ENCODE data around the gene ZDHHC21.
A peak's percentile ranks its signal among the peaks of the same experiment; 100 is the strongest.
"Not testable (repeated sequence)": the region's sequence is repeated elsewhere in the genome, so short reads cannot be mapped to it uniquely, and the experiment has no call there.

Gene ZDHHC21

GRCh38 chr9:14687042-14687719, 6.1 kb downstream of the ZDHHC21 start:
- DNase-seq = no peak
- intact Hi-C loops (cut with DNase I) = no loop called here

GRCh38 chr9:14686168-14686567, 7.1 kb downstream of the ZDHHC21 start:
- no peak for DNase-seq
- intact Hi-C loops (cut with DNase I) = no loop called here

- DNase-seq; intact Hi-C loops (cut with DNase I): not testable (repeated sequence)
These were observed 10.6 kb downstream of the ZDHHC21 start for GRCh38 chr9:14682616-14683015.

DNA sequence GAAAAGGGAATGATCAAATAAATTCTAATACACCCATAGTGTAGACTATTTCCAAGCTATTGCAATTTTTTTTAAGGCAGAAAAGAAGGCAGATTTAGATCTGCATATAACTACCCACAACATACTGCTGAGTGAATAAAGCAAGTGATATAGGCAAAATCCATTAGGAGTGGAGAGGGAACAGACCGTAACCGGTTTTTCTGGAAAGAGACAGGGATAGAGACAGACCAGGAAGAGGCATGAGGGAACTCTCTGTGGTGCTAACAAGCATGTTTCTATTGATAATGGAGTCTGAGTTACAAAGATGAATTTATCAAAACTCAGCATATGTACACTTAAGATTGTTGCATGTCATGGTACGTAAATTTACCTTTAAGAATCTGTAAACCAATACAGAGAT, 14.5 kb downstream of the ZDHHC21 start:
- no peak for DNase-seq
- intact Hi-C loops (cut with DNase I) = no loop called here

- no peak for DNase-seq
- intact Hi-C loops (cut with DNase I) = no loop called here
These were observed 15.4 kb downstream of the ZDHHC21 start for GRCh38 chr9:14677872-14678271.

- intact Hi-C loops (cut with DNase I) = no loop called here
- no peak for DNase-seq
These were observed 15.8 kb downstream of the ZDHHC21 start for GRCh38 chr9:14677396-14677795.

DNA sequence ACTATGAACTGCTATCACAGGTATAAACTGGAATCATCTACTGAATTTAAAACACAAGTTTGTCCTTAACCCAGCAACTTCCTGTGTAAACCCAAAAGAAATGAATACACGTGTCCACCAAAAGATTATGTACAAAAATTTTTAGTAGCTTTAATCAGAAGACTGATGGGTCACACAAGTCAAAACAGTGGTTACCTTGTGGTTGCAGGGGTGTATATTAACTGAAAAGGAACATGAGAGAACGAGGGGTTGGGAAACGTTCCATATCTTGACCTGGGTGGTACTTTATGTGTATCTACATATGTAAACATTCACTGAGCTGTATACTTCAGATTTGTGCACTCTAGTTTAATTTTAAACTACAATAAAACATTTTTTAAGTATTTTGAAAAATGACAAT, 18.6 kb downstream of the ZDHHC21 start:
- intact Hi-C loops (cut with DNase I) = no loop called here
- DNase-seq = no peak

DNA sequence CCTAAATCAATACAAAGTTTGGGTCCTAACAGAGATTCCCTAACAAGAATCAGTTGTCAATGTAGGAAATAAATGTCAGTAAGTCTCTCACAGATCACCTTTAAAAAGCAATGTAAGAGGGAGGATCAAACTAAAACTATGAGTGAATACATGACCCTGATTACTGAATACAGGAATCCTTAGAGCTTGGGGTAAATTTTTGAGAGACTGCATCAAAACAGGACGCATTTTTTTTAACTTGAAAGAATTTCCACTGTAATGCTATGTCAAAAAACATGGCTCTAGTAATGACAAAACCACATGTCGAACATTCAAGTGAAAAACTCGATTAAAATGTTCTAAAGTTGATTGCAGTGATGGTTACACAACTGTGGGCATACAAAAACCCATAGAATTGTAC, 21.9 kb downstream of the ZDHHC21 start:
- DNase-seq = no peak
- intact Hi-C loops (cut with DNase I) = no loop called here

- DNase-seq = no peak
- intact Hi-C loops (cut with DNase I) = no loop called here
These were observed 22.5 kb downstream of the ZDHHC21 start for GRCh38 chr9:14670718-14671117.

DNA sequence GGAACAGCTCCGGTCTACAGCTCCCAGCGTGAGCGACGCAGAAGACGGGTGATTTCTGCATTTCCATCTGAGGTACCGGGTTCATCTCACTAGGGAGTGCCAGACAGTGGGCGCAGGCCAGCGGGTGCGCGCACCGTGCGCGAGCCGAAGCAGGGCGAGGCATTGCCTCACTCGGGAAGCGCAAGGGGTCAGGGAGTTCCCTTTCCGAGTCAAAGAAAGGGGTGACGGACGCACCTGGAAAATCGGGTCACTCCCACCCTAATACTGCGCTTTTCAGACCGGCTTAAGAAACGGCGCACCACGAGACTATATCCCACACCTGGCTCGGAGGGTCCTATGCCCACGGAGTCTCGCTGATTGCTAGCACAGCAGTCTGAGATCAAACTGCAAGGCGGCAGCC, 29.2 kb downstream of the ZDHHC21 start:
- DNase-seq; intact Hi-C loops (cut with DNase I): not testable (repeated sequence)

GRCh38 chr9:14662060-14662453, 31.2 kb downstream of the ZDHHC21 start:
- DNase-seq = no peak
- intact Hi-C loops (cut with DNase I) = no loop called here

GRCh38 chr9:14661421-14662059, 31.7 kb downstream of the ZDHHC21 start:
- DNase-seq = peak in 1 of 42 donors; percentile 15
- intact Hi-C loops (cut with DNase I) = no loop called here

DNA sequence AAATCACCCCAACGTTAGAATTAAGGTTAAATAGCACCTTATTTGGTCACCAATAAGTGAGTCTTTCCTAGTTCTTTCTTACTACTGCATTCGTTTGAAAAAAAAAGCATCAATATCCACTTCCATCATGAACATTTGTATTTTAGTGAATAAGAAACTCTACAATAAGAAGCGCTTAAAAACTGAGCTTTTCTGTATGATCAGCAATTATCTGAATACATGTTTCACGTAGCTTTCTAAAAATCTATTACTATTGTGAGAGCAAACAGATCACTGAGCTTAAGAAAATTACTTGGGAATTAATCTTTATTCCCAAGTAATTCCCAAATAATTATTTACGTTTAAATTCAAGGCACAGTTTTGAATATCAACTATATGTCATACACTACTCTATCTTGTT, 32.5 kb downstream of the ZDHHC21 start:
- no peak for DNase-seq
- intact Hi-C loops (cut with DNase I) = no loop called here

DNA sequence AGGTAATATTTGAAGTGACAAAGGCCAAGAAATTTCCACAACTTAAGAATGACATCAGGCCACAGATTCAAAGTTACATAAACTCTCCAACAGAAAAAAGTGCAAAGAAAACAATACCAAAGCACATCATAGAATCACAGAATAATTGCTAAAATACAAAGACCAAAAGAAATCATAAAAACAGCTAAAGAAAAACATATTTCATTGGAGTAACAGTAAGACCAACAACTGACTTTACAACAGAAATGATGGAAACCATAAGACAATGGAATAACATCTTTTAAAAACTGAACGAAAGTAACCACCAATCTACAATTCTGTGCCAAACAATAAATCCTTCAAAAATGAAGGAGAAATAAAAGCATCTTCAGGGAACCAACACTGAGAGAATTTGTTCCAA, 38.3 kb downstream of the ZDHHC21 start:
- no peak for DNase-seq
- intact Hi-C loops (cut with DNase I) = loop anchor here (10.0 kb wide), 1 partner anchor 190 kb away; no protein-coding TSS in a partner anchor

DNA sequence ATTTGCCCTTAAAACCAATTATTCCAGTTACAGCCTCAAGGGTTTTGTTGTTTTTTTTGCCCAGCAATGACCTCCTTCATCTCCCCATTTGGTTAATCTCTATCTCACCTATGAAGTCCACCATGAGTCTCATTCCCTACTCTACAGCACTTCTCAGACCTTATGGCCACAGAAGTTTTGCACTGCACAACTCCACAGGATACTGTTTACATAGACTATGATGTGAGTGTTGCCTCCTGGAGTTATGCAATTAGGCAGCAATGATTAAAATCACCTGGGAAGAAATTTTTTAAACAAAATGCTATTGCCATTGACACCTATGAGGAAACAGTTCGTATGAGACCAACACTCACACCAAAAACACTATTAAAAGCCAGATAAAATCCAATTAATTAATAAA, 39.7 kb downstream of the ZDHHC21 start:
- DNase-seq = no peak
- intact Hi-C loops (cut with DNase I) = loop anchor here (10.0 kb wide), 1 partner anchor 189 kb away; no protein-coding TSS in a partner anchor

DNA sequence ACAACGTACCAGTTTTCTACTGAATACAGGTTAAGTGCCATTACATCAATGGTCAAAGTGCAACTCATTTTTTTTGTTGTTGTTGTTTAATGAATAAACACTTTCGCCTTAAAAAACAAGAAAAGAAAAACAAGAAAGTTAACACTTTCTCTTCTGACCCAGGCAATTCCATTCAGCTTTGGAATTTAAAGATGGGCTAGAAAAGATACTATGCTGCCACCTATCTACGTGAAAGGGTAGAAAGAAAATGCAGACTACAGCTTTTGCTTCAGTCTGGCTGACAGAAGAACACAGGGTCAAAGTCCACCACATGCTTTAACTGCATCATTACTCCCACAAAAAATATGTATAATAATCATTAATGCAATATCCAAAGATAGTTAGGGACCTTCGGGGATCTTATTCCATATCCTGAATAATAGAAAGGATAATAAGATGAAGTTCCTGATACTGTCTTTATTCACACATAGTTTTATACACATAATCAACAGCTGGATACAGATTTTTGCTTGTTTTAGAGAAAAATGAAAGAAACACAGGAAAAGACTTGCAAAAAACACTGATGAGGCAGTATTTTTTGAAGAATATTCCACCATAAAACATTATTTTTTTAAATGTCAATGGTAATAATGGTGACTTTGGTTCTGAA, 40.4 kb downstream of the ZDHHC21 start:
- intact Hi-C loops (cut with DNase I) = loop anchor here (10.0 kb wide), 1 partner anchor 188 kb away; no protein-coding TSS in a partner anchor
- peak in 1 of 42 donors; percentile 25 for DNase-seq

DNA sequence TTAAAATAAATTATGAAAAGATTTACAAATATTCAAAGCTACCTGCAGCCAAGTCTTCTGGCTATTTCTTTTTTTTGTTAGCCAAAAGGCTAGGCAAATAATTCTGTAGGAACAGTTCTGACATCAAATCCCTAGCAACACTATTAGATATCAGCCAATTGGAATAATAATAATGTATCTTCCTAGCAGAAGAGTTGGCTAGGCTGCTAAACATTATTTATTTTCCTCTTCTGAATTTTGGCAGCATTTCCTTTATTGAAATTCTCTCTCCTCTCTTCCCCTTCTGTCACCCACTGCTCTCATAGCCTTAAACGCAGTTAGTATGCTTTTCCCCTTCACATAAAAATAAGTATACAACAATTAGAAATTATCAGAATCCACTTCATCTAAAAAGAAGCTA, 42.6 kb downstream of the ZDHHC21 start:
- intact Hi-C loops (cut with DNase I) = loop anchor here (10.0 kb wide), 1 partner anchor 186 kb away; no protein-coding TSS in a partner anchor
- no peak for DNase-seq

DNA sequence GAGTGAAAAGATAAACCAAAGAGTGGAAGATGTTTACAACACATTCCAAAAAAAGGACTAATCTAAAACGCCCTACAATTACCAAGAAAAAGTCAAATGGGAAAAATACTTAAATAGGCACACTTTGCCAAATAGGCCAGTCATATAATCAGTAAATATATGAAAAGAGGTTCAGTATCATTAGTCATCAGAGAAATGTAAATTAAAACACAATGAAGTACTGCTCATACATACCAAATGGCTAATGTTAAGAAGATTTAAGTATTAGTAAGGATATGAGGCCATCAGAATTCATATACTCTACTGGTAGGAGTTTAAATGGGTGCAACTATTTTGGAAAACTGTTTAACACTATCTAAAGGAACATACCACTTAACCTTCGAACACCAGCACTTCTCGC, 47.6 kb downstream of the ZDHHC21 start:
- DNase-seq = no peak
- intact Hi-C loops (cut with DNase I) = no loop called here

GRCh38 chr9:14640967-14641366, 52.3 kb downstream of the ZDHHC21 start:
- DNase-seq = no peak
- intact Hi-C loops (cut with DNase I) = no loop called here

GRCh38 chr9:14640294-14640693, 52.9 kb downstream of the ZDHHC21 start:
- DNase-seq = no peak
- intact Hi-C loops (cut with DNase I) = no loop called here

Data from head of caudate nucleus (tissue), 42 donors.